H9 (cell line): Measurements from ENCODE around the gene EEF1E1. TPM values are rescaled to one million over a fixed set of nuclear protein-coding genes. Genes with fewer than 3 reads are reported as not detected.

ENCODE experiments used
- DNase-seq: peaks from one replicate; pipeline ENCODE4 v3.0.0-alpha.2; 2017
- H2AFZ ChIP-seq: one replicate; pipeline ENCODE4 v1.6.1; 2013; ENCODE audit warnings: mild to moderate bottlenecking, low read length, control low read depth, moderate library complexity
- H2AK5ac ChIP-seq: 2 replicates; pipeline ENCODE4 v1.6.1; 2013; ENCODE audit warnings: low read length, control low read depth, mixed read lengths; ENCODE audit not compliant: insufficient read length
- H2BK120ac ChIP-seq: one replicate; pipeline ENCODE4 v1.6.1; 2013; ENCODE audit warnings: low read depth, mild to moderate bottlenecking, low read length, control low read depth, inconsistent platforms; ENCODE audit not compliant: poor library complexity, severe bottlenecking
- H2BK12ac ChIP-seq: 2 replicates; pipeline ENCODE4 v1.6.1; 2013; ENCODE audit warnings: low read length, control low read depth, mixed read lengths, low read depth; ENCODE audit not compliant: insufficient read length
- H2BK15ac ChIP-seq: 2 replicates; pipeline ENCODE4 v1.6.1; 2013; ENCODE audit warnings: low read depth, low read length, control low read depth
- H2BK20ac ChIP-seq: one replicate; pipeline ENCODE4 v1.6.1; 2013; ENCODE audit warnings: low read depth, mild to moderate bottlenecking, low read length, control low read depth, inconsistent platforms; ENCODE audit not compliant: poor library complexity, severe bottlenecking
- H2BK5ac ChIP-seq: 2 replicates; pipeline ENCODE4 v1.6.1; 2013; ENCODE audit warnings: low read length, control low read depth, mixed read lengths; ENCODE audit not compliant: insufficient read length
- H3K14ac ChIP-seq: 2 replicates; pipeline ENCODE4 v1.6.1; 2013; ENCODE audit warnings: low read length, control low read depth; ENCODE audit not compliant: insufficient read depth
- H3K18ac ChIP-seq: 2 replicates; pipeline ENCODE4 v1.6.1; 2013; ENCODE audit warnings: low read depth, mild to moderate bottlenecking, mixed read lengths, low read length, control low read depth; ENCODE audit not compliant: insufficient read length
- H3K23ac ChIP-seq: 2 replicates; pipeline ENCODE4 v1.6.1; 2013; ENCODE audit warnings: low read length, control low read depth, mixed read lengths, low read depth; ENCODE audit not compliant: insufficient read length
- H3K23me2 ChIP-seq: 2 replicates; pipeline ENCODE4 v1.6.1; 2013; ENCODE audit warnings: low read depth, mild to moderate bottlenecking, mixed read lengths, low read length, control low read depth; ENCODE audit not compliant: insufficient read length, poor library complexity, severe bottlenecking
- H3K27ac ChIP-seq: 2 replicates; pipeline ENCODE4 v1.5.1; 2013; ENCODE audit warnings: low read length, control low read depth, mixed read lengths, low read depth; ENCODE audit not compliant: insufficient read length
- H3K27me3 ChIP-seq: 2 replicates; pipeline ENCODE4 v1.6.1; 2013; ENCODE audit warnings: low read length, control low read depth, inconsistent platforms; ENCODE audit not compliant: insufficient read depth
- H3K4ac ChIP-seq: 2 replicates; pipeline ENCODE4 v1.6.1; 2013; ENCODE audit warnings: low read depth, mild to moderate bottlenecking, control low read depth, inconsistent platforms, low read length, moderate library complexity
- H3K4me1 ChIP-seq: 2 replicates; pipeline ENCODE4 v1.6.1; 2013; ENCODE audit warnings: low read length, control low read depth, inconsistent platforms; ENCODE audit not compliant: insufficient read depth
- H3K4me2 ChIP-seq: 2 replicates; pipeline ENCODE4 v1.6.1; 2013; ENCODE audit warnings: low read length, control low read depth, mixed read lengths; ENCODE audit not compliant: insufficient read length, insufficient read depth
- H3K56ac ChIP-seq: 2 replicates; pipeline ENCODE4 v1.6.1; 2013; ENCODE audit warnings: low read depth, mild to moderate bottlenecking, mixed read lengths, low read length, control low read depth; ENCODE audit not compliant: insufficient read length
- H3K79me1 ChIP-seq: 2 replicates; pipeline ENCODE4 v1.6.1; 2013; ENCODE audit warnings: low read depth, mild to moderate bottlenecking, moderate library complexity, low read length, control low read depth, inconsistent platforms; ENCODE audit not compliant: insufficient read depth, poor library complexity, severe bottlenecking
- H3K79me2 ChIP-seq: 2 replicates; pipeline ENCODE4 v1.6.1; 2013; ENCODE audit warnings: low read length, control low read depth, inconsistent platforms; ENCODE audit not compliant: insufficient read depth
- H3K9ac ChIP-seq: 2 replicates; pipeline ENCODE4 v1.6.1; 2013; ENCODE audit warnings: low read length, control low read depth, mixed read lengths; ENCODE audit not compliant: insufficient read length; ENCODE audit errors: extremely low read depth
- H3K9me3 ChIP-seq: one replicate; pipeline ENCODE4 v1.6.1; 2013; ENCODE audit warnings: low read depth, low read length, inconsistent platforms; ENCODE audit not compliant: control insufficient read depth
- H3T11ph ChIP-seq: one replicate; pipeline ENCODE4 v1.6.1; 2013; ENCODE audit warnings: mild to moderate bottlenecking, low read length, control low read depth, inconsistent platforms
- H4K20me1 ChIP-seq: one replicate; pipeline ENCODE4 v1.6.1; 2013; ENCODE audit not compliant: control insufficient read depth, insufficient read length, insufficient read depth
- H4K5ac ChIP-seq: 2 replicates; pipeline ENCODE4 v1.6.1; 2013; ENCODE audit warnings: low read depth, mild to moderate bottlenecking, mixed read lengths, low read length, control low read depth; ENCODE audit not compliant: insufficient read length
- H4K8ac ChIP-seq: replicated peaks from 2 replicates; pipeline ENCODE4 v1.6.1; 2013; ENCODE audit warnings: low read length, control low read depth, mixed read lengths, low read depth; ENCODE audit not compliant: insufficient read length
- H4K91ac ChIP-seq: 2 replicates; pipeline ENCODE4 v1.6.1; 2013; ENCODE audit warnings: low read depth, mild to moderate bottlenecking, moderate library complexity, mixed read lengths, low read length, control low read depth; ENCODE audit not compliant: insufficient read length
- H3K27ac Mint-ChIP-seq, 3 experiments: 2 replicates in 2 of 3; 3 replicates in 1 of 3; pipeline ENCODE4 v1.8.0; 2020 to 2021; ENCODE audit warnings: mixed read lengths in 3 of 3, mild to moderate bottlenecking in 1 of 3, moderate library complexity in 1 of 3
- H3K27me3 Mint-ChIP-seq: 2 replicates; pipeline ENCODE4 v1.8.0; 2021; ENCODE audit warnings: low read depth, mild to moderate bottlenecking, moderate library complexity, mixed read lengths
- H3K36me3 Mint-ChIP-seq, 3 experiments: 2 replicates in 2 of 3; 3 replicates in 1 of 3; pipeline ENCODE4 v1.8.0; 2020 to 2021; ENCODE audit warnings: low read depth in 3 of 3, mixed read lengths in 3 of 3; ENCODE audit not compliant: insufficient read depth in 1 of 3
- H3K4me1 Mint-ChIP-seq, 2 experiments: 2 replicates each; pipeline ENCODE4 v1.8.0; 2020; ENCODE audit warnings: mixed read lengths in 2 of 2
- H3K4me3 Mint-ChIP-seq, 2 experiments: 2 replicates in 1 of 2; 3 replicates in 1 of 2; pipeline ENCODE4 v1.8.0; 2020 to 2021; ENCODE audit warnings: mild to moderate bottlenecking in 2 of 2, mixed read lengths in 2 of 2, moderate library complexity in 1 of 2
- H3K9me3 Mint-ChIP-seq, 2 experiments: 2 replicates in 1 of 2; 3 replicates in 1 of 2; pipeline ENCODE4 v1.8.0; 2020; ENCODE audit warnings: mild to moderate bottlenecking in 2 of 2, mixed read lengths in 2 of 2, moderate library complexity in 1 of 2
- WGBS: extraction: QIAGEN DNeasy Blood & Tissue Kit; methylation state at CpG from one replicate; pipeline ENCODE4 v1.1.7; 2013; ENCODE audit warnings: missing lambda C conversion rate, low lambda C conversion rate, mixed read lengths; ENCODE audit not compliant: insufficient read length; ENCODE audit errors: extremely low coverage; 5-methylcytosine and 5-hydroxymethylcytosine counted together
- total RNA-seq: library from RNA; stranded (reverse); gene quantifications from 2 replicates; pipeline ENCODE4 v1.2.1, GENCODE V29; 2021
- TF ChIP-seq, protein P1 (sequence below): fragments of 200-600 bp; sonication (generic); conservative IDR thresholded peaks from 3 replicates; pipeline ENCODE4 v1.8.0; 2021; ENCODE audit warnings: antibody characterized with exemption, mild to moderate bottlenecking

EEF1E1 gene
- total RNA-seq, 1 experiment from 2014 or later = 71.8 TPM

DNA sequence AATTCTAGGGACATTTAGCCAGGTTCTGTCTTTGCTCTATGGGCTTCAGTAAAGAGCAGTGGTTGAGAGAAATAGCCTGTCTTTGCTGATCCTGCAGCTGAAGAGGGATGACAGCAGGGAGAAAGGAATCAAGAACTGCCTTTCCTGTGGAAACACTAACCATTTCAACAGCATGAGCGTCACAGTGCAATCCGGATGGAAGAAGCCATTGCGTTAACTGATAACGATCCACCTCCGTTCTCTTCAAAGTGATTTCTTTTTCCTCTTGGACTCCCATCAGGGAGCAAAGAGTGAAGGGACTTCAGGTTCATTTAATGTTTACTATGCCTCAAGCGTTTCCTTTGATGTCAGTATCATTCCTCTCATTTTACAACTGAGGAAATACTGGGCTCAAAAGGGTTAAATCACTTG, 35.2 kb upstream of the EEF1E1 start:
- peaks cover 0 to 1% (median 0%) of the 10 kb centered on the region in 3 experiments; a peak in 2 of 7 replicates for H3K36me3 Mint-ChIP-seq
- DNase-seq = no peak
- Histone ChIP-seq H3K27ac (no peak overlapping the region), H4K20me1 (no peaks in the 10 kb centered on the region), H2BK120ac (no peak overlapping the region), H2AFZ (no peak overlapping the region), H3K4me2 (no peak overlapping the region), H3K4me1 (no peaks in the 10 kb centered on the region; the same call in 1 of the 2 replicates), H3K23ac (no peak overlapping the region), H3T11ph (no peak overlapping the region), H2BK15ac (no peak overlapping the region), H3K18ac (no peak overlapping the region), H3K79me2 (no peaks in the 10 kb centered on the region), H3K23me2 (no peaks in the 10 kb centered on the region), H3K27me3 (no peaks in the 10 kb centered on the region), H3K9ac (no peak overlapping the region), H3K56ac (no peak overlapping the region), H2BK20ac (no peak overlapping the region), H2AK5ac (no peak overlapping the region), H2BK5ac (no peak overlapping the region), H3K14ac (no peak overlapping the region), H3K79me1 (no peaks in the 10 kb centered on the region), H2BK12ac (no peak overlapping the region), H3K9me3 (no peaks in the 10 kb centered on the region), H4K91ac (no peak overlapping the region), H4K8ac (no peak overlapping the region), H3K4ac (no peak overlapping the region), H4K5ac (no peak overlapping the region)
- H3K4me3 Mint-ChIP-seq = no peak overlapping the region
- H3K9me3 Mint-ChIP-seq = no peaks in the 10 kb centered on the region; a peak in 1 of 5 replicates
- peaks cover 2% of the 10 kb centered on the region in 2 experiments; a peak in 1 of 4 replicates for H3K4me1 Mint-ChIP-seq
- no peak overlapping the region for H3K27ac Mint-ChIP-seq
- H3K27me3 Mint-ChIP-seq = no peaks in the 10 kb centered on the region
- WGBS = no CpG with 5 or more reads among the region's 6 CpGs
- TF ChIP-seq, protein P1, sequence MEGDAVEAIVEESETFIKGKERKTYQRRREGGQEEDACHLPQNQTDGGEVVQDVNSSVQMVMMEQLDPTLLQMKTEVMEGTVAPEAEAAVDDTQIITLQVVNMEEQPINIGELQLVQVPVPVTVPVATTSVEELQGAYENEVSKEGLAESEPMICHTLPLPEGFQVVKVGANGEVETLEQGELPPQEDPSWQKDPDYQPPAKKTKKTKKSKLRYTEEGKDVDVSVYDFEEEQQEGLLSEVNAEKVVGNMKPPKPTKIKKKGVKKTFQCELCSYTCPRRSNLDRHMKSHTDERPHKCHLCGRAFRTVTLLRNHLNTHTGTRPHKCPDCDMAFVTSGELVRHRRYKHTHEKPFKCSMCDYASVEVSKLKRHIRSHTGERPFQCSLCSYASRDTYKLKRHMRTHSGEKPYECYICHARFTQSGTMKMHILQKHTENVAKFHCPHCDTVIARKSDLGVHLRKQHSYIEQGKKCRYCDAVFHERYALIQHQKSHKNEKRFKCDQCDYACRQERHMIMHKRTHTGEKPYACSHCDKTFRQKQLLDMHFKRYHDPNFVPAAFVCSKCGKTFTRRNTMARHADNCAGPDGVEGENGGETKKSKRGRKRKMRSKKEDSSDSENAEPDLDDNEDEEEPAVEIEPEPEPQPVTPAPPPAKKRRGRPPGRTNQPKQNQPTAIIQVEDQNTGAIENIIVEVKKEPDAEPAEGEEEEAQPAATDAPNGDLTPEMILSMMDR = no peak
